MG63 (cell line): ENCODE results near the gene FAIM. TPM values are rescaled to one million over a fixed set of nuclear protein-coding genes. Genes with fewer than 3 reads are reported as not detected.
"Not testable (repeated sequence)": the region's sequence is repeated elsewhere in the genome, so short reads cannot be mapped to it uniquely, and the experiment has no call there.

Source experiments
- DNase-seq: peaks from one replicate; pipeline ENCODE4 v3.0.0-alpha.2; 2020
- H3K27me3 ChIP-seq: fragments of 250-450 bp; sonication (Bioruptor Pico); 2 replicates; pipeline ENCODE4 v1.5.1; 2020; ENCODE audit warnings: mild to moderate bottlenecking, moderate library complexity
- H3K36me3 ChIP-seq: fragments of 250-450 bp; sonication (Bioruptor Pico); 2 replicates; pipeline ENCODE4 v1.5.1; 2020; ENCODE audit warnings: mild to moderate bottlenecking, moderate library complexity
- H3K4me3 ChIP-seq: fragments of 250-450 bp; sonication (Bioruptor Pico); 2 replicates; pipeline ENCODE4 v1.5.1; 2020; ENCODE audit warnings: mild to moderate bottlenecking, moderate library complexity
- H3K9me3 ChIP-seq: fragments of 250-450 bp; sonication (Bioruptor Pico); 2 replicates; pipeline ENCODE4 v1.5.1; 2020; ENCODE audit warnings: mild to moderate bottlenecking, moderate library complexity
- total RNA-seq: library from RNA; depleted of rRNA; stranded (reverse); fragments of >200 nt; shearing (Covaris generic); gene quantifications from 2 replicates; pipeline ENCODE4 v1.2.3, GENCODE V29; 2014; ENCODE audit warnings: low replicate concordance; rRNA removed

FAIM gene
- 38.3 and 51.8 TPM in 2 replicates for total RNA-seq

- Histone ChIP-seq H3K9me3 (no peaks in the 10 kb centered on the region), H3K36me3 (no peaks in the 10 kb centered on the region), H3K27me3 (no peaks in the 10 kb centered on the region), H3K4me3 (peak within 1 kb of the TSS; percentile 54)
- DNase-seq: peak; percentile 80
Observed at GRCh38 chr3:138608322-138609135, at the start of gene FAIM. FAIM (plus strand) TSS chr3:138608771; CDS start chr3:138619727, 10,956 bp downstream.

DNA sequence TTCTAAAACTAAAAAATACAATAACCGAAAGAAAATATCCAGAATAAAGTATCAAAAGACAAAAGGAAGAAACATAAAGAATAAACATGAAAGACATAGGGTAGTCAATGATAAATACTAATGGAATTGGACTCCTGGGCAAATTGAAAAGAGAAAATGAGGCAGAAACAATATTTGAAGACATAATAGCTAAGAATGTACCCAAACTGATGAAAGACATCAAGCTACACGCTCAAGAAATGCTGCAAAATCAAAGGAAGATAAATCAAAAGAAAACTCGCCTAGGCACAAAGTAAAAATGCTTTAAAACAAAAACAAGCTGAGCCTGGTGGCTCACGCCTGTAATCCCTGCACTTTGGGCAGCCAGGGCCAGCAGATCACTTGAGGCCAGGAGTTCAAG, 49.4 kb upstream of the FAIM start:
- peaks cover 17% of the 10 kb centered on the region for H3K9me3 ChIP-seq

DNA sequence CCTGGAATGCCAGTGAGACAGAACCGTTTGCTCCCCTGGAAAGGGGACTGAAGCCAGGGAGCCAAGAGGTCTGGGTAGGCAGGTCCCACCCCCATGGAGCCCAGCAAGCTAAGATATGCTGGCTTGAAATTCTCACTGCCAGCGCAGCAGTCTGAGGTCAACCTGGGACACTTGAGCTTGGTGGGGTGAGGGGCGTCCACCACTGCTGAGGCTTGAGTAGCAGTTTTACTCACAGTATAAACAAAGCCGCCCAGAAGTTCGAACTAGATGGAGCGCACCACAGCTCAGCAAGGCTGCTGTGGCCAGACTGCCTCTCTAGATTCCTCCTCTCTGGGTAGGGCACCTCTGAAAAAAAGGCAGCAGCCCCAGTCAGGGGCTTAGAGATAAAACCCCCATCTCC, 48.1 kb upstream of the FAIM start:
- H3K4me3 ChIP-seq: no peak overlapping the region
- no peaks in the 10 kb centered on the region for H3K27me3 ChIP-seq
- peaks cover 17% of the 10 kb centered on the region for H3K9me3 ChIP-seq
- H3K36me3 ChIP-seq: no peaks in the 10 kb centered on the region
- no peak for DNase-seq

More for the DNA sequence above, 49.4 kb upstream of the FAIM start:
- Histone ChIP-seq H3K36me3 (no peaks in the 10 kb centered on the region), H3K4me3 (no peak overlapping the region), H3K27me3 (no peaks in the 10 kb centered on the region)
- DNase-seq: no peak

DNA sequence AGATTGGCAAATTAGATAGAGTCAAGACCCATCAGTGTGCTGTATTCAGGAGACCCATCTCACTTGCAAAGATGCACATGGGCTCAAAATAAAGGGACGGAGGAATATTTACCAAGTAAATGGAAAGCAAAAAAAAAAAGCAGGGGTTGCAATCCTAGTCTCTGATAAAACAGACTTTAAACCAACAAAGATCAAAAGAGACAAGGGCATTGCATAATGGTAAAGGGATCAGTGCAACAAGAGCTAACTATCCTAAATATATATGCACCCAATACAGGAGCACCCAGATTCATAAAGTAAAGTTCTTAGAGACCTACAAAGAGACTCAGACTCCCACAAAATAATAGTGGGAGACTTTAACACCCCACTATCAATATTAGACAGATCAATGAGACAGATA, 45.7 kb upstream of the FAIM start:
- H3K36me3 ChIP-seq, H3K4me3 ChIP-seq, DNase-seq, H3K27me3 ChIP-seq: not testable (repeated sequence)
- peaks cover 15% of the 10 kb centered on the region for H3K9me3 ChIP-seq

DNA sequence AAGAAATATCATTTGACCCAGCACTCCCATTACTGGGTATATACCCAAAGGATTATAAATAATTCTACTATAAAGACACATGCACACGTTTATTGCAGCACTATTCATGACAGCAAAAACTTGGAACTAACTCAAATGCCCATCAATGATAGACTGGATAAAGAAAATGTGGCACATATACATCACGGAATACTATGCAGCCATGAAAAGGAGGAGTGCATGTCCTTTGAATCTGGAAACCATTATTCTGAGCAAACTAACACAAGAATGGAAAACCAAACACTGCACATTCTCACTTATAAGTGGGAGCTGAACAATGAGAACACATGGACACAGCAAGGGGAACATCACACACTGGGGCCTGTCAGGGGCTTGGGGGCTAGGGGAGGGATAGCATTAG, 42.3 kb upstream of the FAIM start:
- DNase-seq, H3K4me3 ChIP-seq, H3K9me3 ChIP-seq, H3K36me3 ChIP-seq, H3K27me3 ChIP-seq: not testable (repeated sequence)

GRCh38 chr3:138567403-138567802, 41.2 kb upstream of the FAIM start:
- Histone ChIP-seq H3K36me3 (no peaks in the 10 kb centered on the region), H3K4me3 (no peak overlapping the region), H3K9me3 (no peaks in the 10 kb centered on the region), H3K27me3 (no peaks in the 10 kb centered on the region)
- DNase-seq: no peak

- H3K4me3 ChIP-seq: no peak overlapping the region
- peaks cover 11% of the 10 kb centered on the region for H3K9me3 ChIP-seq
- no peaks in the 10 kb centered on the region for H3K36me3 ChIP-seq
- no peaks in the 10 kb centered on the region for H3K27me3 ChIP-seq
- DNase-seq: no peak
Observed at GRCh38 chr3:138569090-138569489, 39.5 kb upstream of the FAIM start.

DNA sequence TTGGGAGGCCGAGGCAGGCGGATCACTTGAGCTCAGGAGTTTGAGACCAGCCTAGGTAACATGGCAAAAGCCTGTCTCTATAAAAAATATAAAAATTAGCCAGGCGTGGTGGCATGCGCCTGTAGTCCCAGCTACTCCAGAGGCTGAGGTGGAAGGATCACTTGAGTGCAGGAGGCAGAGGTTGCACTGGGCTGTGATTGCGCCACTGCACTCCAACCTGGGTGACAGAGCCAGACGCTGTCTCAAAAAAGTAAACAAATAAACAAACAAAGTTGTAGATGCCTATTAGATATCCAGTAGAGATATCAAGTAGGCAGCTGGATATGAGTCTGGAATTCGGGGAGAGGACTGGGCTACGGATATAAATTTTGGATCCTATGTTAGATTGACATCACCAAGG, 38.9 kb upstream of the FAIM start:
- not testable (repeated sequence) for DNase-seq, H3K36me3 ChIP-seq, H3K27me3 ChIP-seq, H3K4me3 ChIP-seq
- H3K9me3 ChIP-seq: peaks cover 11% of the 10 kb centered on the region

DNA sequence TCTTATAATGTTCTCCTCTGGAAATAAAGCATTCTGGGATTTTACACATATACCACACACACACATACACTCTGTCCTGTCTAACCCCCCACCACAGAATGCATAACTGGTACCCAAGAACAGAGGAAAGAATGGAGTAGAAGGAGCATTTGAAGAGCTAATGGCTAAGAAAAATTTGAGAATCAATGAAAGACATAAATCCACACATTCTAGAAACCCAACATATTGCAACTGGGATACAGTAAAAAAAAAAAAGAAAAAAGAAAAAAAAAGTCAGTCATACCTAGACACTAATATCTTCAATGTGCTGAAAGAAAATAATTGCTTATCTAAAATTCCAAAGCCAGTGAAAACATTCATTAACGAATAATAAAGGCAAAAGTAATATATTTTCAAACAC, 35.4 kb upstream of the FAIM start:
- H3K27me3 ChIP-seq: no peaks in the 10 kb centered on the region
- H3K9me3 ChIP-seq: peaks cover 17% of the 10 kb centered on the region
- H3K4me3 ChIP-seq: no peak overlapping the region
- DNase-seq: no peak
- H3K36me3 ChIP-seq: no peaks in the 10 kb centered on the region

DNA sequence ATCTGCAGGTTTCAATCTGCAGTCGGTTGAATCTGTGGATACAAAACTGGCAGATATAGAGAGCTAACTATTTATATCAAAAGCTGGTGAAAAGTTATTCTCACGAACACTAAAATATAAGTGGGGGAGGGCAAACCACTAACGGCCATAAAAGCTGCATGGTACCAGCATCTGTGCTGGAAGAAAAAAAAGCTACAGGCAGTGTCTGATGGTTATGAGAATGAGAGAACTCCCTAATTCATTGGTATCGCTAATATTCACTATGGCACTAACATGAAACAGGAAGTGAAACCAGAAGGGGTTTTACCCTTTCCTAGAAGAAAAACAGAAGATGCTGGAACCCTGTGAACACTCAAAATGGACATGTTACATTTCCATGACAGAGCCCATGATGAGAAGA, 30.4 kb upstream of the FAIM start:
- Histone ChIP-seq H3K27me3 (no peaks in the 10 kb centered on the region), H3K9me3 (peaks cover 11% of the 10 kb centered on the region), H3K4me3 (no peak overlapping the region), H3K36me3 (no peaks in the 10 kb centered on the region)
- no peak for DNase-seq

DNA sequence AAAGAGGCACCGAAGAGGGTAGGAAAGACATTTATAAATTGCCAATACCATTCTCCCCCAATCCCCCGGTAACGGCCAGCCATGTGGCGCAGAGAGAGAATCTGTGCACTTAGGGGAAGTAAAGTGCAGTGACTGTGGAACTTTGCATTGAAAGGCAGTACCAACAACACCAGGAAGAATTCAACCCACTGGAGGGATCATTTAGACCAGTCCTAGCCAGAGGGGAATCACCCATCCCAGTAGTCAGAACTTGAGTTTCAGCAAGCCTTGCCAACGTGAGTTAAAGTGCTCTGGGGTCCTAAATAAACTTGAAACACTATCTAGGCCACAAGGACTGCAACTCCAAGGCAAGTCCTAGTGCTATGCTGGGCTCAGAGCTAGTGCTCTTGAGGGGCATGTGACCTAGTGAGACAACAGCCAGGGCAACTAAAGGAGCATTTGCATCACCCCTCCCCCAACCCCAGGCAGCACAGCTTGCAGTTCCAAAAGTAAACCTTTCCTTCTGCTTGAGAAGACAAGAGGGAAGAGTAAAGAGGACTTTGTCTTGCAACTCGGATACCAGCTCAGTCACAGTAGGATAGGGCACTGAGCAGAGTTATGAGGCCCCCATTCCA, 29.5 kb upstream of the FAIM start:
- H3K9me3 ChIP-seq: peaks cover 6% of the 10 kb centered on the region; the same call in 1 of the 2 replicates
- H3K36me3 ChIP-seq: no peaks in the 10 kb centered on the region
- no peak for DNase-seq
- H3K27me3 ChIP-seq: no peaks in the 10 kb centered on the region
- H3K4me3 ChIP-seq: no peak overlapping the region

- DNase-seq: no peak
- no peaks in the 10 kb centered on the region for H3K36me3 ChIP-seq
Observed at GRCh38 chr3:138587374-138587773, 21.2 kb upstream of the FAIM start.

GRCh38 chr3:138588445-138588844, 20.1 kb upstream of the FAIM start:
- no peak for DNase-seq
- no peaks in the 10 kb centered on the region for H3K36me3 ChIP-seq
- no peaks in the 10 kb centered on the region for H3K27me3 ChIP-seq
- no peaks in the 10 kb centered on the region for H3K9me3 ChIP-seq
- no peak overlapping the region for H3K4me3 ChIP-seq

More at GRCh38 chr3:138587374-138587773, 21.2 kb upstream of the FAIM start:
- no peaks in the 10 kb centered on the region for H3K27me3 ChIP-seq
- H3K4me3 ChIP-seq: no peak overlapping the region
- H3K9me3 ChIP-seq: no peaks in the 10 kb centered on the region

GRCh38 chr3:138591392-138591791, 17.2 kb upstream of the FAIM start:
- Histone ChIP-seq H3K27me3 (no peaks in the 10 kb centered on the region; the same call in 1 of the 2 replicates), H3K4me3 (no peak overlapping the region), H3K36me3 (no peaks in the 10 kb centered on the region), H3K9me3 (no peaks in the 10 kb centered on the region)
- no peak for DNase-seq

DNA sequence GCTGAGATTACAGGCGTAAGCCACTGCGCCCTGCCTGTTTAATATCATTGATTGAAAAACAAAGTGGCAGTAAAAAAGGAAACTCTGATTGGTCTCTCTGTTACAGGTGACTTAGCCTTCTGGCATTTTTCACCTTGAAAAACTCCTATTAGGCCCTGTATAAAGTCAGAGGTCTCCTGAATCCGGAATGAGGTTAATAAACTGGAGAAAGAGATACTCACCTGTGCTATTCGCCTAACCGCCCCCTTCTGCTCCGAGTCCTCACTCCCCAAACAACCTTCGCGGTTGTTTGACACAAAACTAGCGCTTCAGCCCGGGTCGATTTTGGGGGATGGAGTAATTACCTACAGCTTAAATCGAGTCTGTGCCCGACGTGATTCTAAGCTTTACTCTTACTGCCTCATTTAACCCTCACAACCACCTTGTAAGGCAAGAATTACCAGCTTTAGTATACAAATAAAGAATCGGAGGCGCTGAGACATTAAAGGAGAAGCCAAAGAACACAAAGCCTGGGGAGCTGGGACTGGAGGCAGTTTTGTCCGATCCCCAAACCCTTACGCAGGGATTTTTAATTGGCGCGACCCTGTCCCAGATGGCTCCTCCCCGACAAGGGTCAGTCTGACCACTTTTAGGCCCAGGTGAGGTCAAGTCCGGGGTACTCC, 15.0 kb upstream of the FAIM start:
- no peak for DNase-seq
- H3K36me3 ChIP-seq: no peaks in the 10 kb centered on the region
- H3K4me3 ChIP-seq: peak overlapping the region; percentile 53
- H3K27me3 ChIP-seq: no peaks in the 10 kb centered on the region; the same call in 1 of the 2 replicates
- H3K9me3 ChIP-seq: peaks cover 4% of the 10 kb centered on the region

DNA sequence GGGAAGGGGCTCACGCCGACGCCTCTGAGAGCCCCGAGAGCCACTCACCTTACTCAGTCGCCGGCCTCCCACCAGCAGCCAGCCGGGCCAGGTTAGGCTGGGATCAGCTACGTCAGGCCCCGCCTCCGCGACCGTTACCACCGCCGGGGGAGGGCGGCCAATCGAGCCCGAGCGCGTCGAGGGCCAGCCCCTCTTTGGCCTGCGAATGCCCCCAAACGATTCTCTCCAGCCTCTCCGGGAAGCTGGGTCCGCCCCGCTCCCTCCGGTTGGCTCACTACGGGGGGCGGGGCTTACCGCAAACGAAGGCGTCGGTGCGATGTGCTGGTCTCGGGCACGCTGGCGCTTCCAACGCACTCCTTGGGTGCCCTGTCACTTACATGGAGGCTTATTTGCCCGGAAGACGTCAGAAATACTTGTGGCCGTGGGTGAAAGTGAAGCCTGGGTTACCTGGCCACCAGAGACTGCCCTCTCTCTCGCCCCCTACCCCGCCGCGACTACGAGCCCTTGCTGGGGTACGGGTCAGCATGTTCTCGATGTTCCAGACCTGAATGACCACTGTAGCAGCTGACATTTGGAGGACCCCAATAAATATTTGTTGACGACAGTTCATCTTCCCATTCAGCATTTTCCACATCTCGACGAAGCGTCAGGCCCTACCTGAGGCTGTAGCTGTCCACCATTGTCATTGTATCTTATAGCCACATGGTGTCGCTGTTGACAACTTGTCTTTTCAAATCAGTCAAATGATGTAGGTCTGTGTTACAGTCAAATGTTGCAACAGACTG, 14.2 kb upstream of the FAIM start, which contains the start of gene CEP70:
Gene CEP70, minus strand, starts transcription at position 111 of the 785 bp plus-strand sequence. CDS start 21,333 bp downstream, outside the sequence.
- peak; percentile 88 for DNase-seq
- peak within 1 kb of the TSS; percentile 53 for H3K4me3 ChIP-seq
- H3K27me3 ChIP-seq: no peaks in the 10 kb centered on the region; the same call in 1 of the 2 replicates
- H3K9me3 ChIP-seq: peaks cover 9% of the 10 kb centered on the region
- no peaks in the 10 kb centered on the region for H3K36me3 ChIP-seq
